Activated CD8-positive, alpha-beta memory T cell treated with anti-CD3 and anti-CD28 coated beads for 4 hours (primary cell): ENCODE data around the gene CORO7.

Experiments used
- DNase-seq, 2 donors: peaks; one replicate each; pipeline ENCODE4 v3.0.0-alpha.2; 2020; ENCODE audit warnings: low read depth in 2 of 2

The CORO7 gene

GRCh38 chr16:4416200-4417032, at the start of gene CORO7:
TSS of gene CORO7 (minus strand) at chr16:4416596. CDS start at chr16:4416518, 78 bp downstream.
- DNase-seq: peak; percentile 97 to 99

GRCh38 chr16:4463522-4464163, 47.2 kb upstream of the CORO7 start:
- DNase-seq: no peak

- no peak for DNase-seq
These were observed 45.1 kb upstream of the CORO7 start for GRCh38 chr16:4461250-4462085.

GRCh38 chr16:4460936-4461249, 44.5 kb upstream of the CORO7 start:
- DNase-seq: no peak

- DNase-seq: no peak
These were observed 39.6 kb upstream of the CORO7 start for GRCh38 chr16:4455951-4456350.

GRCh38 chr16:4455081-4455480, 38.7 kb upstream of the CORO7 start:
- no peak for DNase-seq

GRCh38 chr16:4454623-4455022, 38.2 kb upstream of the CORO7 start:
- no peak for DNase-seq

GRCh38 chr16:4452674-4453073, 36.3 kb upstream of the CORO7 start:
- DNase-seq: no peak

- DNase-seq: no peak
These were observed 34.6 kb upstream of the CORO7 start for GRCh38 chr16:4450931-4451519.

GRCh38 chr16:4450430-4450829, 34.0 kb upstream of the CORO7 start:
- DNase-seq: no peak

- no peak for DNase-seq
These were observed 27.6 kb upstream of the CORO7 start for GRCh38 chr16:4443986-4444385.

- no peak for DNase-seq
These were observed 26.9 kb upstream of the CORO7 start for GRCh38 chr16:4443271-4443670.

GRCh38 chr16:4442371-4442770, 26.0 kb upstream of the CORO7 start:
- DNase-seq: no peak

- DNase-seq: no peak
These were observed 21.0 kb upstream of the CORO7 start for GRCh38 chr16:4437366-4437765.

GRCh38 chr16:4435337-4436067, 19.1 kb upstream of the CORO7 start:
- no peak for DNase-seq

GRCh38 chr16:4433914-4434787, 17.8 kb upstream of the CORO7 start:
- no peak for DNase-seq

- no peak for DNase-seq
These were observed 16.8 kb upstream of the CORO7 start for GRCh38 chr16:4433228-4433627.

GRCh38 chr16:4431023-4431422, 14.6 kb upstream of the CORO7 start:
- no peak for DNase-seq

- DNase-seq: no peak
These were observed 12.1 kb upstream of the CORO7 start for GRCh38 chr16:4428500-4428899.

GRCh38 chr16:4426722-4427372, 10.5 kb upstream of the CORO7 start:
- DNase-seq: no peak
